ENCODE measurements around the gene LRRC45. TPM values are rescaled to one million over a fixed set of nuclear protein-coding genes. Genes with fewer than 3 reads are reported as not detected.
A peak's percentile ranks its signal among the peaks of the same experiment; 100 is the strongest.

LRRC45 gene
- total RNA-seq, 1 experiment from 2014 or later, result 38.1 TPM

GRCh38 chr17:82062984-82063368 lies 39.9 kb downstream of the LRRC45 start:
- no peak for DNase-seq (ENCODE audit: low spot score)
- CTCF ChIA-PET, result interaction anchor here (2.2 to 2.6 kb wide), 2 partner anchors 25 to 33 kb away, joined by 7 to 19 read pairs; partner anchors contain the start of gene DCXR
- H3K36me3 Mint-ChIP-seq, result peaks cover 3% of the 10 kb centered on the region; the same call in 1 of the 2 replicates
- POLR2A ChIA-PET, result no interaction called here
- H3K4me1 Mint-ChIP-seq, result 0 out of 2 replicates have a peak, but pooled peaks cover 2% of the 10 kb centered on the region
- no peak overlapping the region for H3K4me3 Mint-ChIP-seq
- ATAC-seq, result no peak
- H3K27me3 Mint-ChIP-seq (ENCODE audit: low read depth), result no peaks in the 10 kb centered on the region
- TF ChIP-seq FOXP4 (CRISPR knock-in tag; IDR thresholded peaks at IDR 0.05) (no peak), NR3C1 (CRISPR knock-in tag; conservative IDR thresholded peaks at IDR 0.05; ENCODE audit: low read depth) (no peak), SMAD3 (CRISPR knock-in tag; IDR thresholded peaks at IDR 0.05; ENCODE audit: borderline replicate concordance) (no peak), TEAD4 (CRISPR knock-in tag; IDR thresholded peaks at IDR 0.05) (no peak)
- no peak overlapping the region for H3K27ac Mint-ChIP-seq
- H3K9me3 Mint-ChIP-seq, result no peaks in the 10 kb centered on the region

GRCh38 chr17:82063424-82064415 lies 40.6 kb downstream of the LRRC45 start:
- H3K27ac Mint-ChIP-seq, result no peak overlapping the region
- no peak for TF ChIP-seq CREB1 (CRISPR knock-in tag; IDR thresholded peaks at IDR 0.05)
- TF ChIP-seq KAT7 (CRISPR knock-in tag; IDR thresholded peaks at IDR 0.05; ENCODE audit: borderline replicate concordance), result no peak
- TF ChIP-seq ZBTB21 (CRISPR knock-in tag; IDR thresholded peaks at IDR 0.05; ENCODE audit: borderline replicate concordance), result no peak
- no peak for TF ChIP-seq USF2 (CRISPR knock-in tag; IDR thresholded peaks at IDR 0.05)
- TF ChIP-seq FOXP1 (CRISPR knock-in tag; IDR thresholded peaks at IDR 0.05; ENCODE audit: borderline replicate concordance), result no peak
- TF ChIP-seq, protein P1, sequence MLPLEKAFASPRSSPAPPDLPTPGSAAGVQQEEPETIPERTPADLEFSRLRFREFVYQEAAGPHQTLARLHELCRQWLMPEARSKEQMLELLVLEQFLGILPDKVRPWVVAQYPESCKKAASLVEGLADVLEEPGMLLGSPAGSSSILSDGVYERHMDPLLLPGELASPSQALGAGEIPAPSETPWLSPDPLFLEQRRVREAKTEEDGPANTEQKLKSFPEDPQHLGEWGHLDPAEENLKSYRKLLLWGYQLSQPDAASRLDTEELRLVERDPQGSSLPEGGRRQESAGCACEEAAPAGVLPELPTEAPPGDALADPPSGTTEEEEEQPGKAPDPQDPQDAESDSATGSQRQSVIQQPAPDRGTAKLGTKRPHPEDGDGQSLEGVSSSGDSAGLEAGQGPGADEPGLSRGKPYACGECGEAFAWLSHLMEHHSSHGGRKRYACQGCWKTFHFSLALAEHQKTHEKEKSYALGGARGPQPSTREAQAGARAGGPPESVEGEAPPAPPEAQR (CRISPR knock-in tag; IDR thresholded peaks at IDR 0.05), result no peak
- no peak for TF ChIP-seq ZNF425 (CRISPR knock-in tag; conservative IDR thresholded peaks at IDR 0.05)
- TF ChIP-seq, protein P2, sequence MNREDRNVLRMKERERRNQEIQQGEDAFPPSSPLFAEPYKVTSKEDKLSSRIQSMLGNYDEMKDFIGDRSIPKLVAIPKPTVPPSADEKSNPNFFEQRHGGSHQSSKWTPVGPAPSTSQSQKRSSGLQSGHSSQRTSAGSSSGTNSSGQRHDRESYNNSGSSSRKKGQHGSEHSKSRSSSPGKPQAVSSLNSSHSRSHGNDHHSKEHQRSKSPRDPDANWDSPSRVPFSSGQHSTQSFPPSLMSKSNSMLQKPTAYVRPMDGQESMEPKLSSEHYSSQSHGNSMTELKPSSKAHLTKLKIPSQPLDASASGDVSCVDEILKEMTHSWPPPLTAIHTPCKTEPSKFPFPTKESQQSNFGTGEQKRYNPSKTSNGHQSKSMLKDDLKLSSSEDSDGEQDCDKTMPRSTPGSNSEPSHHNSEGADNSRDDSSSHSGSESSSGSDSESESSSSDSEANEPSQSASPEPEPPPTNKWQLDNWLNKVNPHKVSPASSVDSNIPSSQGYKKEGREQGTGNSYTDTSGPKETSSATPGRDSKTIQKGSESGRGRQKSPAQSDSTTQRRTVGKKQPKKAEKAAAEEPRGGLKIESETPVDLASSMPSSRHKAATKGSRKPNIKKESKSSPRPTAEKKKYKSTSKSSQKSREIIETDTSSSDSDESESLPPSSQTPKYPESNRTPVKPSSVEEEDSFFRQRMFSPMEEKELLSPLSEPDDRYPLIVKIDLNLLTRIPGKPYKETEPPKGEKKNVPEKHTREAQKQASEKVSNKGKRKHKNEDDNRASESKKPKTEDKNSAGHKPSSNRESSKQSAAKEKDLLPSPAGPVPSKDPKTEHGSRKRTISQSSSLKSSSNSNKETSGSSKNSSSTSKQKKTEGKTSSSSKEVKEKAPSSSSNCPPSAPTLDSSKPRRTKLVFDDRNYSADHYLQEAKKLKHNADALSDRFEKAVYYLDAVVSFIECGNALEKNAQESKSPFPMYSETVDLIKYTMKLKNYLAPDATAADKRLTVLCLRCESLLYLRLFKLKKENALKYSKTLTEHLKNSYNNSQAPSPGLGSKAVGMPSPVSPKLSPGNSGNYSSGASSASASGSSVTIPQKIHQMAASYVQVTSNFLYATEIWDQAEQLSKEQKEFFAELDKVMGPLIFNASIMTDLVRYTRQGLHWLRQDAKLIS (CRISPR knock-in tag; IDR thresholded peaks at IDR 0.05; ENCODE audit: borderline replicate concordance), result no peak
- no peak for TF ChIP-seq EMX1 (CRISPR knock-in tag; IDR thresholded peaks at IDR 0.05)
- TF ChIP-seq ESRRA (CRISPR knock-in tag; IDR thresholded peaks at IDR 0.05; ENCODE audit: borderline replicate concordance), result no peak
- no peak for TF ChIP-seq ZNF138 (CRISPR knock-in tag; conservative IDR thresholded peaks at IDR 0.05)
- TF ChIP-seq PREB (CRISPR knock-in tag; IDR thresholded peaks at IDR 0.05; ENCODE audit: borderline replicate concordance), result no peak
- TF ChIP-seq FOXP4 (CRISPR knock-in tag; IDR thresholded peaks at IDR 0.05), result no peak
- no peak for TF ChIP-seq FOXJ3 (CRISPR knock-in tag; IDR thresholded peaks at IDR 0.05; ENCODE audit: borderline replicate concordance)

More at GRCh38 chr17:82063424-82064415, 40.6 kb downstream of the LRRC45 start:
- ChIA-PET CTCF (interaction anchor here (0.7 to 2.6 kb wide), 4 partner anchors 26 to 90 kb away, joined by 3 to 19 read pairs (median 6); partner anchors contain the start of gene DCXR), POLR2A (no interaction called here)
- H3K4me3 Mint-ChIP-seq, result peak overlapping the region; percentile 67
- 0 out of 2 replicates have a peak, but pooled peaks cover 2% of the 10 kb centered on the region for H3K4me1 Mint-ChIP-seq
- H3K9me3 Mint-ChIP-seq, result no peaks in the 10 kb centered on the region
- no peak for ATAC-seq
- DNase-seq (ENCODE audit: low spot score), result no peak
- no peaks in the 10 kb centered on the region for H3K27me3 Mint-ChIP-seq (ENCODE audit: low read depth)
- H3K36me3 Mint-ChIP-seq, result peaks cover 3% of the 10 kb centered on the region; the same call in 1 of the 2 replicates

All from WTC11 (cell line).